Measurements from ENCODE around the gene USP47. TPM values are rescaled to one million over a fixed set of nuclear protein-coding genes. Genes with fewer than 3 reads are reported as not detected.

USP47 gene
- total and polyA plus RNA-seq, 2 donors (not counting 1 experiment from before 2014, with no cell fraction given): 12.8 to 52.9 TPM

GRCh38 chr11:11988681-11989261 is 147.0 kb downstream of the USP47 start:
- no peaks in the 10 kb centered on the region for H3K36me3 ChIP-seq (replicated peaks in 1 of 2; ENCODE audit: control extremely low read depth in 1 of 2, control insufficient read depth in 1 of 2, extremely low read depth in 1 of 2, insufficient read depth in 2 of 2, low read length in 1 of 2)
- no peak overlapping the region for H3K27ac Mint-ChIP-seq

More at GRCh38 chr11:11988681-11989261, 147.0 kb downstream of the USP47 start:
- no peak for TF ChIP-seq CTCF (IDR thresholded peaks at IDR 0.05)
- no peak for TF ChIP-seq EZH2 (IDR thresholded peaks at IDR 0.05; ENCODE audit: borderline replicate concordance, insufficient read depth, low read depth, low read length, poor library complexity, severe bottlenecking)
- no peaks in the 10 kb centered on the region for H3K9me3 Mint-ChIP-seq (ENCODE audit: insufficient read depth)
- Histone ChIP-seq H3K9ac (ENCODE audit: low read length) (no peak overlapping the region), H3K4me2 (replicated peaks; ENCODE audit: low read depth, low read length, poor library complexity, severe bottlenecking) (no peak overlapping the region), H2AFZ (ENCODE audit: insufficient read depth, low read depth, low read length, poor library complexity, severe bottlenecking) (no peak overlapping the region), H3K79me2 (ENCODE audit: control insufficient read depth, insufficient read depth, low read length) (no peaks in the 10 kb centered on the region), H3K9me3 (ENCODE audit: control extremely low read depth in 1 of 3, control insufficient read depth in 2 of 3, insufficient read depth in 1 of 3, low read length in 2 of 3) (no peaks in the 10 kb centered on the region), H3K27ac (ENCODE audit: low read length in 2 of 2) (no peak overlapping the region), H4K20me1 (ENCODE audit: control insufficient read depth, insufficient read depth, low read length, poor library complexity, severe bottlenecking) (no peaks in the 10 kb centered on the region), H3K27me3 (replicated peaks in 1 of 4; ENCODE audit: control extremely low read depth in 1 of 4, control insufficient read depth in 3 of 4, insufficient read depth in 4 of 4, low read length in 3 of 4) (no peaks in the 10 kb centered on the region), H3K4me3 (ENCODE audit: control extremely low read depth in 1 of 5, extremely low read depth in 1 of 5, insufficient read depth in 1 of 5, low read depth in 2 of 5, low read length in 4 of 5) (no peak overlapping the region), H3K4me1 (ENCODE audit: control insufficient read depth in 2 of 2, insufficient read depth in 2 of 2, low read length in 2 of 2) (no peaks in the 10 kb centered on the region)
- ChIA-PET CTCF (no interaction called here), POLR2A (no interaction called here)
- H3K4me3 Mint-ChIP-seq: no peak overlapping the region
- 96% methylated on average over 2 of the region's 5 CpGs for WGBS (ENCODE audit: insufficient coverage)
- no peak for DNase-seq
- intact Hi-C loops (cut with micrococcal nuclease): no loop called here
- no peak for ATAC-seq (ENCODE audit: low read depth)
- H3K27me3 Mint-ChIP-seq: peaks cover 19% of the 10 kb centered on the region
- H3K4me1 Mint-ChIP-seq: no peaks in the 10 kb centered on the region
